Upper lobe of right lung (tissue), 1 donor: ENCODE data around the gene CSNK2B. TPM values are rescaled to one million over a fixed set of nuclear protein-coding genes. Genes with fewer than 3 reads are reported as not detected.
A peak's percentile ranks its signal among the peaks of the same experiment; 100 is the strongest.

Experiments used
- ATAC-seq: fragments of 200-7000 bp; cut with Tn5 transposase; one replicate; pipeline ENCODE4 v1.9.1; 2020; ENCODE audit warnings: mild to moderate bottlenecking, moderate library complexity
- DNase-seq: peaks from one replicate; pipeline ENCODE4 v3.0.0-alpha.2; 2020
- H3K27ac ChIP-seq: fragments of 200-600 bp; one replicate; pipeline ENCODE4 v1.8.0; 2022
- H3K27me3 ChIP-seq: fragments of 200-600 bp; one replicate; pipeline ENCODE4 v1.8.0; 2022; ENCODE audit warnings: mild to moderate bottlenecking
- H3K36me3 ChIP-seq: fragments of 200-600 bp; one replicate; pipeline ENCODE4 v1.8.0; 2022
- H3K4me1 ChIP-seq: fragments of 200-600 bp; one replicate; pipeline ENCODE4 v1.8.0; 2022
- H3K4me3 ChIP-seq: fragments of 200-600 bp; one replicate; pipeline ENCODE4 v1.8.0; 2022; ENCODE audit warnings: mild to moderate bottlenecking
- H3K9me3 ChIP-seq: fragments of 200-600 bp; one replicate; pipeline ENCODE4 v1.8.0; 2022
- CTCF ChIP-seq: fragments of 200-600 bp; IDR thresholded peaks from one replicate; pipeline ENCODE4 v1.8.0; 2022; ENCODE audit warnings: antibody characterized with exemption
- intact Hi-C: fragments of 100-400 bp; cut with DNase I; formaldehyde crosslinking; loops from one replicate; pipeline ENCODE4 v1.11.0; 2022
- total RNA-seq: library from RNA; stranded (reverse); fragmentation: NEBNext Ultra II Directional; extraction: Animal tissue kit (Norgen Biotek cat#: 25700); gene quantifications from one replicate; pipeline ENCODE4 v1.2.1, GENCODE V29; 2021
- donor health status: DM: no; HTN: yes; CAD: no; lungs with severe emphysema.

Gene CSNK2B
- total RNA-seq, 1 donor from 2014 or later = 114 TPM

DNA sequence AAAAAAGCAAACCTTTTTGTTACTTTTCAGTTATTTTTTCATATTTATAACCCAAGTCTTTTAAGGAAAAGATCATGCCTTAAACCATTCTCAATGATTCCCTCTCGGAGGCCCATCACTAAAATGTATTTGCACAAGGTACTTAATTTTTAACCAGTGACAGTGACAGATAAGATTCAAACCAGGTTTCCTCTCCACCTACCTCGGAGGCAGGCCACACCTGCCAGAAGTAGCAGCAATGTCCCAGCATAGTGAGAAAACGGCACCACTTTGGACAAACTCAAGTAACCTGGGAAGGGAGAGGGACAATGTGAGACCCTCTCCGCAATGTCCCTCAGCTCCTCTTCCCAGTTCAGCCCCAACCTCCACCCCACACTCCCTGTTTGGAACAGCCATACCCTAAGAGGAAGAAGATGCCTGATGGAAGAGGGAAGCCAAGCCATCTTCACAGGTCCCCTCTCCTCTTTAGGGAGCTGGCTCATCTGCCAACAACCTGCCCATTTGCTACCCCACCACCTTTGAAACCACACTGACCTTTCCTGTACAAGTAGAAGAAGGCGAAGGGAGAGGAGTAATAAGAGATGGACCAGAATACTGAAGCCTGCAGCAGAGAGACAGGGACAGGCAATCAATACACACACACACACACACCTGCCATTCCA, 35.0 kb downstream of the CSNK2B start:
- intact Hi-C loops = no loop called here
- TF ChIP-seq CTCF = no peak
- no peak overlapping the region for H3K4me3 ChIP-seq

DNA sequence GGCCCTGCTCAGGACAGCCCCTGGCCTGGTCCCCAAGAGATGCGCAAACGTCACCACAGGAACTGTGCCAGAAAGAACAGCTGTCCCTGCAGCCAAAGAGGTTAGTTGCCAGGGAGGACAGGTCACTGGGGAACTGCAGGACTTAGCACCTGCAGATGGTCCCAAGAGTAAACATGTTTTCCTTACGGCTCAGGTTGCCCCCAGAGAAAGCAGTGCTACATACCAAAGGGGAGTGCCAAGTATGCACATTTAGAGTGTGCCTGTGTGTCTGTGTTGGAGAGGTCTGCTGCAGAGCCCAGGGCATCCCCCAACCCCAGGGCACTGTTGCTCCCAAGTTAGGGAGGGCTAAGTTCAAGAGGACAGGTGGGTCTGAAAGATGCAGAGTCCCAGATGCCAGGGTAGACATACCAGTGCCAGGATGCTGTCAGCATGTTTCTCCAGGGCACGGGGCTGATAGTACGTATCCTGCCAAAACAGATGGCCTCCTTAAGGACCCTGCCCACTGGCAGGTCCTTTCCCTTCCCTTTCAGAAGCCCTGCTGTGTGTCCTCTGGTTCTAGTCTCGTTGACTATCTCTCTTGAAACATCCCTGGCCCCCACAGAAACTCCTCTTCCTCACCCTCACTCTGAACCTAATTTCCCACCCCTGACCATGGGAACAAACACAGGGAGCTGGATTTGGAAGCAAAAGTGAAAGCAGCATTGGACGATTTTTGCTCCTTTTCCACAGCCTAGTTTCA, 36.0 kb downstream of the CSNK2B start:
- no peak for TF ChIP-seq CTCF
- Histone ChIP-seq H3K4me3 (peak overlapping the region; percentile 83), H3K9me3 (no peaks in the 10 kb centered on the region), H3K27ac (peak overlapping the region; percentile 97), H3K36me3 (peaks cover 34% of the 10 kb centered on the region), H3K4me1 (peaks cover 17% of the 10 kb centered on the region), H3K27me3 (no peaks in the 10 kb centered on the region)
- ATAC-seq (no peak), DNase-seq (no peak)
- intact Hi-C loops = no loop called here

More for the DNA sequence above, 35.0 kb downstream of the CSNK2B start:
- Histone ChIP-seq H3K4me1 (peaks cover 17% of the 10 kb centered on the region), H3K36me3 (peaks cover 44% of the 10 kb centered on the region), H3K27me3 (no peaks in the 10 kb centered on the region), H3K9me3 (no peaks in the 10 kb centered on the region), H3K27ac (no peak overlapping the region)
- ATAC-seq (no peak), DNase-seq (no peak)

GRCh38 chr6:31702405-31702818, 36.5 kb downstream of the CSNK2B start:
- Histone ChIP-seq H3K36me3 (peaks cover 31% of the 10 kb centered on the region), H3K9me3 (no peaks in the 10 kb centered on the region), H3K27ac (peak overlapping the region; percentile 97), H3K4me3 (peak overlapping the region; percentile 83), H3K4me1 (peaks cover 17% of the 10 kb centered on the region), H3K27me3 (no peaks in the 10 kb centered on the region)
- ATAC-seq (peak; percentile 1), DNase-seq (no peak)
- TF ChIP-seq CTCF = no peak
- intact Hi-C loops = no loop called here

DNA sequence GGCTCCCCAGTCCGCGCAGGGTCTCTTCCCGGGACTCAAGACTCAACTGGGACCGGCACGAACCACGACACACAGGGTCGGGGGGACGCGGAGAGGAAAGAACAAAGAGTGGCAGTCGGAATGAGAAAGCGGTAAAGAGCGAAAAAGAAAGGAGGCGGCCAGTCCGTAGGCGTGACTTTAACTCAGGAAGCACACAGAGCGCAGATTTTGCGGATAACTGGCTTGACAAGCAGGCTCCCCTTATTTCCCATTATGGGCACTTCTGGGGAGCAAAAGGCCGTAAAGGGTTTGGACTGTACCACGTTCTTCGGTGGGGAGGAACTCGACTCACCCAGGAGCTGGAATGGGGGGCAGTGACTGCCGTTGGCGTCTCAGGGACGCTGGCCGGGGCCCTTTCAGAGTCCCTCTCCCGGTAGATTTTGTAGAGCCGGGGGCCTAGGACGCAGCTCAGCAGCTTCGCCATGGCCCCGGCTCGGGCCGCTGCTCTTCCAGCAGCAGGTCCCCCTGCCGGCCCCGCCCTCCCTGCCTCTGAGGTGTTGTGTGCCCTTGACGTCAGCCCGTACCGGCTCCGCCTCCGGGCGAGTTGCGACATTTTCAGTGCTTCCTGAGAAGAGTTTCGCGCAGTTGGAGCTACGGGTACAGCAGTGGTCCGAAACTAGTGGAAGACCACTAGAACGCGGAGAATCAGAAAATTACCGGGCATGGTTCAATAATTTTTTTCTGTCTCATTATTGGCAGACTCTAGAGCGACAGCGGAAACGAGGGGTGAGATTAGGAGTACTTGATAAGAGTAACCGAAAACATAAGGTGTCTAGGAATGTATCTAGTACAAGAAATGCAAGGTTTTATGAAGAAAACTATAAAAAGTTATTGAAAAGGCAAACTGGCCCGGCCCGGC, 37.2 kb downstream of the CSNK2B start, which contains the start of gene ABHD16A:
TSS of gene ABHD16A (minus strand) at position 506 of the 898 bp plus-strand sequence. CDS start at position 463, 43 bp downstream.
- Histone ChIP-seq H3K4me1 (peaks cover 17% of the 10 kb centered on the region), H3K4me3 (peak within 1 kb of the TSS; percentile 83), H3K36me3 (peaks cover 26% of the 10 kb centered on the region), H3K9me3 (no peaks in the 10 kb centered on the region), H3K27me3 (no peaks in the 10 kb centered on the region), H3K27ac (peak within 1 kb of the TSS; percentile 97)
- DNase-seq (peak; percentile 100), ATAC-seq (peak; percentile 98)
- TF ChIP-seq CTCF = no peak
- intact Hi-C loops = no loop called here

DNA sequence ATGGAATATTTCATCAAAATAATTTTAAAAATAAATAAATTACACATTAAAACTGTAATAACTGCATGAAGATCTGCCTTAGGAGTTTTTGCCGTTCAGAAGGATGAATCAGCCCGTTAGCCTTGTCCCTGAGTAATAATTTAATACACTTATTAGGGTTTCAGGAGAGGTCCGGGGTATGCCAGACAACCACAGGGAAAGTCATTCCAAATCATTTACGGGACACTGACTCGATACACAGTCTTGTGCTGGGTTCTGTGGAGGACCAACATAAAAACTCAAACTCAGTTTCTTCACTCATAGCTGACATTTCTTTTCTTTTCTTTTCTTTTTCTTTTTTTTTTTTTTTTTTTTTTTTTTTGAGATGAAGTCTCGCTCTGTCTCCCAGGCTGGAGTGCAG, 40.1 kb downstream of the CSNK2B start:
- intact Hi-C loops = no loop called here
- H3K4me1 ChIP-seq = peaks cover 13% of the 10 kb centered on the region
- DNase-seq (no peak), ATAC-seq (no peak)
- TF ChIP-seq CTCF = no peak
- H3K36me3 ChIP-seq = no peaks in the 10 kb centered on the region
- no peaks in the 10 kb centered on the region for H3K9me3 ChIP-seq
- no peak overlapping the region for H3K4me3 ChIP-seq
- no peaks in the 10 kb centered on the region for H3K27me3 ChIP-seq
- no peak overlapping the region for H3K27ac ChIP-seq
